GM12878 (cell line): Measurements from ENCODE around the gene FLRT1. TPM values are rescaled to one million over a fixed set of nuclear protein-coding genes. Genes with fewer than 3 reads are reported as not detected.

Experiments
- ATAC-seq: fragments of 200-7000 bp; cut with Tn5 transposase; 3 replicates; pipeline ENCODE4 v1.9.1; 2020; ENCODE audit warnings: mild to moderate bottlenecking, moderate library complexity
- BruUV-seq: library from RNA; stranded (reverse); fragments of 400-500 nt; replicated peaks from 2 replicates; lab custom pipeline; 2021; lab: Mats Ljungman, UMichigan
- CTCF ChIA-PET: fragments of 300-600 bp; sonication (Branson Sonifier 250); formaldehyde crosslinking; extraction: SDS; loops from one replicate; lab custom pipeline; 2021; ENCODE audit warnings: inconsistent platforms; lab: Yijun Ruan, JAX
- POLR2A ChIA-PET: fragments of 350-600 bp; formaldehyde crosslinking; extraction: SDS; loops from one replicate; lab custom pipeline; 2021; ENCODE audit warnings: inconsistent platforms; lab: Charles Lee
- RAD21 ChIA-PET: fragments of 300-600 bp; sonication (Branson Sonifier 250); formaldehyde crosslinking; loops from one replicate; lab custom pipeline; 2023; ENCODE audit warnings: antibody characterized with exemption; ENCODE audit not compliant: unreplicated experiment; lab: Charles Lee
- SMC1A ChIA-PET: fragments of 300-600 bp; sonication (Branson Sonifier 250); formaldehyde crosslinking; loops from one replicate; lab custom pipeline; 2023; ENCODE audit not compliant: unreplicated experiment, uncharacterized antibody; lab: Charles Lee
- DNase-seq: peaks from one replicate; pipeline ENCODE4 v3.0.0-alpha.2; 2011; ENCODE audit warnings: low read depth, low spot score
- FAIRE-seq: peaks from 3 replicates; lab custom pipeline; 2011; peaks lifted over from hg19 to GRCh38; lab: Jason Lieb, UNC
- H2AFZ ChIP-seq: 2 replicates; pipeline ENCODE4 v1.6.0; 2011; ENCODE audit warnings: low read depth, low read length, control low read depth; ENCODE audit not compliant: control insufficient read depth
- H3K27ac ChIP-seq: 2 replicates; pipeline ENCODE4 v1.5.1; 2011; ENCODE audit warnings: control low read depth; ENCODE audit not compliant: control insufficient read depth, insufficient read depth
- H3K27me3 ChIP-seq, 2 experiments: replicated peaks in 1 of 2; 2 replicates each; pipeline versions ENCODE4 v1.6.0 to v1.6.1; 2011; ENCODE audit warnings: low read length in 1 of 2; ENCODE audit not compliant: control insufficient read depth in 2 of 2, insufficient read depth in 2 of 2
- H3K36me3 ChIP-seq, 2 experiments: 2 replicates each; pipeline ENCODE4 v1.5.1; 2011; ENCODE audit warnings: low read length in 1 of 2; ENCODE audit not compliant: control insufficient read depth in 2 of 2, insufficient read depth in 2 of 2
- H3K4me1 ChIP-seq: 2 replicates; pipeline ENCODE4 v1.6.1; 2011; ENCODE audit warnings: mild to moderate bottlenecking, low read length, moderate library complexity, mixed read lengths; ENCODE audit not compliant: control insufficient read depth, insufficient read depth
- H3K4me2 ChIP-seq: 2 replicates; pipeline ENCODE4 v1.6.0; 2011; ENCODE audit warnings: control low read depth; ENCODE audit not compliant: control insufficient read depth, insufficient read depth
- H3K4me3 ChIP-seq: fragments of 200-600 bp; sonication (generic); 2 replicates; pipeline ENCODE4 v1.5.1; 2016
- H3K79me2 ChIP-seq: 2 replicates; pipeline ENCODE4 v1.6.0; 2011; ENCODE audit warnings: low read length; ENCODE audit not compliant: control insufficient read depth, insufficient read depth
- H3K9ac ChIP-seq: 2 replicates; pipeline ENCODE4 v1.8.0; 2011; ENCODE audit warnings: low read length, control low read depth, mixed read lengths; ENCODE audit not compliant: control insufficient read depth, insufficient read depth
- H3K9me3 ChIP-seq: replicated peaks from 3 replicates; pipeline ENCODE4 v1.5.1; 2011; ENCODE audit warnings: mild to moderate bottlenecking, low read length; ENCODE audit not compliant: control insufficient read depth, insufficient read depth
- H4K20me1 ChIP-seq: 2 replicates; pipeline ENCODE4 v1.6.0; 2011; ENCODE audit not compliant: control insufficient read depth, insufficient read depth
- ELK1 ChIP-seq: IDR thresholded peaks from 2 replicates; pipeline ENCODE4 v1.6.1; 2012; ENCODE audit warnings: low read depth, low read length, improper control_type of control experiment
- EP300 ChIP-seq, 2 experiments: fragments of 150-350 bp in 1 of 2; IDR thresholded peaks; 2 replicates each; pipeline ENCODE4 v1.6.1; 2011 to 2012; ENCODE audit warnings: low read depth in 2 of 2, low read length in 2 of 2, borderline replicate concordance in 1 of 2, improper control_type of control experiment in 1 of 2, inconsistent platforms in 1 of 2; ENCODE audit not compliant: control insufficient read depth in 1 of 2
- ESRRA ChIP-seq: IDR thresholded peaks from 2 replicates; pipeline ENCODE4 v1.6.1; 2012; ENCODE audit warnings: mild to moderate bottlenecking, low read length, improper control_type of control experiment
- HDAC2 ChIP-seq: fragments of 200-600 bp; sonication (generic); IDR thresholded peaks from 2 replicates; pipeline ENCODE4 v1.6.1; 2017
- KDM1A ChIP-seq: fragments of 200-600 bp; sonication (generic); IDR thresholded peaks from 2 replicates; pipeline ENCODE4 v1.6.1; 2016; ENCODE audit warnings: borderline replicate concordance
- KLF5 ChIP-seq: fragments of 450-650 bp; IDR thresholded peaks from 2 replicates; pipeline ENCODE4 v1.6.1; 2014; ENCODE audit warnings: mild to moderate bottlenecking; ENCODE audit not compliant: partially characterized antibody
- NR2C1 ChIP-seq: fragments of 450-650 bp; IDR thresholded peaks from 2 replicates; pipeline ENCODE4 v1.6.1; 2017; ENCODE audit warnings: antibody characterized with exemption, mild to moderate bottlenecking, moderate library complexity
- PML ChIP-seq: IDR thresholded peaks from 2 replicates; pipeline ENCODE4 v1.6.1; 2012; ENCODE audit warnings: low read length, inconsistent platforms
- RUNX3 ChIP-seq: IDR thresholded peaks from 2 replicates; pipeline ENCODE4 v1.6.1; 2012; ENCODE audit warnings: low read length, inconsistent platforms
- SMARCA5 ChIP-seq: fragments of 450-650 bp; IDR thresholded peaks from 2 replicates; pipeline ENCODE4 v1.6.1; 2017; ENCODE audit warnings: mild to moderate bottlenecking
- SMC3 ChIP-seq: IDR thresholded peaks from 2 replicates; pipeline ENCODE4 v1.6.1; 2011; ENCODE audit warnings: low read length, improper control_type of control experiment, borderline replicate concordance
- SUPT20H ChIP-seq: IDR thresholded peaks from 2 replicates; pipeline ENCODE4 v1.6.1; 2011; ENCODE audit warnings: low read depth, mild to moderate bottlenecking, low read length, moderate library complexity, borderline replicate concordance; ENCODE audit not compliant: control insufficient read depth
- SUZ12 ChIP-seq: fragments of 200-600 bp; sonication (generic); IDR thresholded peaks from one replicate; pipeline ENCODE4 v1.6.1; 2018; ENCODE audit warnings: antibody characterized with exemption, mild to moderate bottlenecking; ENCODE audit not compliant: unreplicated experiment
- TBL1XR1 ChIP-seq: IDR thresholded peaks from 2 replicates; pipeline ENCODE4 v1.6.1; 2012; ENCODE audit warnings: low read depth, low read length, improper control_type of control experiment
- WGBS: methylation state at CpG from one replicate; pipeline ENCODE4 v1.1.6; 2016; ENCODE audit warnings: low lambda C conversion rate; ENCODE audit not compliant: insufficient replicate concordance, insufficient coverage; ENCODE audit errors: missing lambda C conversion rate; 5-methylcytosine and 5-hydroxymethylcytosine counted together
- in situ Hi-C: fragments of 300-500 bp; cut with MboI; formaldehyde crosslinking; loops from 9 replicates; pipeline ENCODE4 v1.14.3; 2018; ENCODE audit warnings: mixed read lengths
- intact Hi-C: fragments of 100-400 bp; cut with micrococcal nuclease; formaldehyde crosslinking; loops from one replicate; pipeline ENCODE4 v1.14.2; 2022; ENCODE audit not compliant: unreplicated experiment
- polyA plus RNA-seq, 11 experiments: library from polyadenylated mRNA; depleted of rRNA in 4 of 11; unstranded in 6 of 11; stranded (reverse) in 5 of 11; fragments of >200 nt; fragmentation: Nextera tagmentation in 4 of 11; fragmentation: Illumina TruSeq in 1 of 11; extraction: Ambion mirVana in 4 of 11; extraction: Trizol in 1 of 11; gene quantifications; 1 replicate in 1 of 11; 2 replicates in 10 of 11; pipeline versions ENCODE4 v1.2.1 to v1.2.3, GENCODE V29; 2011 to 2016; ENCODE audit warnings: inconsistent platforms in 2 of 11, missing spikeins in 2 of 11, low read depth in 1 of 11
- total RNA-seq, 4 experiments: library from RNA; depleted of rRNA in 3 of 4; stranded (reverse); fragments of >200 nt in 3 of 4; fragmentation: Illumina TruSeq in 1 of 4; extraction: Trizol in 1 of 4; gene quantifications; 2 replicates each; pipeline versions ENCODE4 v1.2.1 to v1.2.3, GENCODE V29; 2013 to 2021

FLRT1 gene
- total and polyA plus RNA-seq, 10 of the 15 experiments (the other 5 are each of a cell fraction or from before 2014, with no cell fraction given): 0.10 to 0.12 TPM; not detected in 8

- TF ChIP-seq NR2C1 (no peak), KLF5 (no peak), SMC3 (no peak), HDAC2 (no peak), RUNX3 (no peak), ESRRA (no peak), ELK1 (no peak), SUPT20H (no peak), KDM1A (no peak)
These were observed 19.3 kb downstream of the FLRT1 start (continued) for GRCh38 chr11:64055077-64055476.

- H3K27ac ChIP-seq: no peak overlapping the region
- intact Hi-C loops (no loop called here), in situ Hi-C loops (no loop called here)
- no peaks in the 10 kb centered on the region for H3K79me2 ChIP-seq
- no peak overlapping the region for H3K4me2 ChIP-seq
- H3K9ac ChIP-seq: no peak overlapping the region
- H3K4me3 ChIP-seq: no peak overlapping the region
- WGBS: 38% methylated on average over 13 of the region's 15 CpGs
- no TSS peak for BruUV-seq
- H3K9me3 ChIP-seq: no peaks in the 10 kb centered on the region
- ATAC-seq: no peak
- POLR2A ChIA-PET: no interaction called here
- H3K4me1 ChIP-seq: peaks cover 3% of the 10 kb centered on the region; the same call in 1 of the 2 replicates
- peaks cover 0 to 3% of the 10 kb centered on the region in 2 experiments; a peak in 2 of 4 replicates for H3K27me3 ChIP-seq
- 0 out of 2 replicates have a peak, but pooled peaks cover 3% of the 10 kb centered on the region for H4K20me1 ChIP-seq
- H2AFZ ChIP-seq: no peak overlapping the region
- CTCF ChIA-PET: no interaction called here
- no peak for FAIRE-seq
- H3K36me3 ChIP-seq: no peaks in the 10 kb centered on the region
- TF ChIP-seq EP300 (IDR thresholded peaks at IDR 0.05; ENCODE audit: borderline replicate concordance in 1 of 2, control insufficient read depth in 1 of 2, low read depth in 2 of 2, low read length in 2 of 2): no peak
- no peak for TF ChIP-seq SMARCA5
- no peak for TF ChIP-seq TBL1XR1
- no peak for TF ChIP-seq NR2C1
- no peak for TF ChIP-seq SUZ12
- TF ChIP-seq PML: no peak
- RAD21 ChIA-PET: no interaction called here
- SMC1A ChIA-PET: no interaction called here
- no peak for DNase-seq
These were observed 20.6 kb downstream of the FLRT1 start for GRCh38 chr11:64056213-64056785.
